ENCODE data around the gene PYY.

PYY gene

DNA sequence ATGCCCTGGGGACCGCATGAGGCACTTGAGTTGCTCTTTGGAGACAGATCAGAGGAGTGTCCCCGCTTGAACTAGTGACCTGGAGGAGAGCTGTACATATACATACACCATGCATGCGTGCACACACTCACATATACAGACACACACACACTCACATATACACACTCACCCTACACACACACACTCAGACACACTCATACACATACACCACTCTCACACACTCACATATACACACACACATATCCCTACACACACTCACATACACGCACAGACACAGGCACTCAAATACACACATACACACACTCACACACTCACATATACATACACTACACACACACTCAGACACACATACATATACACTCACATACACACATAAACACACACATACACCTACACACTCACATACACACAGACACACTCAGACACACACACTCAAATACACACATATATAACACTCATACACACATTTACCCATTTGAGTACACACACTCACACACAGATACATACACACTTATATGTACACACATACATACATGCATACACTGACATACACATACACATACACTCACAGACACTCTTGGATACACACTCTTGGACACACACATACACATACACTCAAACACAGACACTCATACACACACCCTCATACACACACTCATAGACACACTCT, 41.0 kb downstream of the PYY start:
- DNase-seq: no peak

- no peak for DNase-seq
Observed at GRCh38 chr17:43911904-43912303, 41.8 kb downstream of the PYY start.

DNA sequence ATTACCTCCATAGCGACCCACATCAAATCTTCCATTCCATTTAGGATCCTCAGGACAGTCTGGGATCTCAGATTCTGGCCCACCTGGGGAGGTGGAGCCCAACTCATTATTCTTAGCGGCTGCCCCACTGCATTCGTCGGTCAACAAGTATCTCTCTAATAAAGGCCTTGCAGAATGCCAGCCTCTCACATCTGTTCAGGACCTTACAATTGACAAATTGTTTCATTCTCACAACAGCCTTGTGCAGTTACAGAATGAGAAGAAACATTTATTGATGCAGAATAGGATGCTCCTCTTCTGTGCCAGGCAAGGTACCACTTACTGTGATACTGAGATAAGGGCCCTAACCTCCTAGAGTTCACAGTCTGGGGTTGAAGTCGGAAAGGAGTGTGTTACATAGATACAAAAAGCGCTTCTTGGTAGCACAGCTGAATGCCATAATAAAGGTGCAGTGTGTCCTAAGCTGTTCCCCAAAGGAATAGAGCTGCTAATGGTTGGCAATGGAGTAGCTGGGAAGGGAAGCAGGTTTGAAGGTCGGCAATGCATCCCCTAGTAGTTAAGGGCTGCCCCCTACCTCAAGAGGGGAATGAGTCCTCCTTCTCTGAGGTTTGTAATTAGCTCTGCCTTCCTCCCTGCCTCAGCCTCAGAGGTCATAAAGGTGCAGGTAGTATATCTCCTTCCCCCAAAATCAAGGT, 44.1 kb downstream of the PYY start:
- no peak for DNase-seq

DNA sequence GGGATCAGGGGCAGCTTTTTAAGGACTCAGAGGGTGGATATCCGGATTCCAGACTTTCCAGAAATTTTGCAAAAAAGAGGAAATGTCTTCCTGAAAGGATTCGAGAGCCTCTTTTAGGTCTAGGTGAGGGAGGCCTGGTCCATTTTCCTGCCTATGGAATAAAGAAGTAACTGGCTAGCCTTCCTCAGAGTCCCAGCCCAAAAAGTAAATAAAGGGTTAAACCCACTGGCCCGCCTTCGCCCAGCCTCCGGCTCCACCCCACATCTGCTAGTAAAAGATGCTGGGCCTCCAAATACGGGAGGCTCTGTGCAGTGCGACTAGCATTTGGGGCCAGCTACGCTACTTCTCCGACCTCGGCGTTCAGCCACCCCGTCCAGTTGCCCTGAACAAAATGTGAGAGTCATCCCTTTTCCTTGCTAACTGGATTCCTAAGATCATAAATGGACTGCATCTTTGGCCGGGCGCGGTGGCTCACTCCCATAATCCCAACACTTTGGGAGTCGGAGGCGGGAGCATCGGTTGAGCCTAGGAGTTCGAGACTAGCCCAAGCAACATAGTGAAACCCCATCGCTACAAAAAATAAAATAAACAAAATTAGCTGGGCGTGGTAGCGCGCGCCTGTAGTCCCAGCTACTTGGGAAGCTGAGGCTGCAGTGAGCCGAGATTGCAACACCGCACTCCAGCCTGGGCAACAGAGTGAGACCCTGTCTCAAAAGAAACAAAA, 45.6 kb downstream of the PYY start:
- peak; percentile 72 for DNase-seq

GRCh38 chr17:43907425-43907981, 46.2 kb downstream of the PYY start, which contains the start of gene MPP2:
TSS of gene MPP2 (minus strand) at chr17:43907536. CDS start at chr17:43904460, 3,076 bp downstream.
- peak; percentile 68 for DNase-seq

GRCh38 chr17:43906951-43907424, 46.8 kb downstream of the PYY start:
- DNase-seq: no peak

- peak; percentile 62 for DNase-seq
Observed at GRCh38 chr17:43905985-43906852, 47.5 kb downstream of the PYY start.

DNA sequence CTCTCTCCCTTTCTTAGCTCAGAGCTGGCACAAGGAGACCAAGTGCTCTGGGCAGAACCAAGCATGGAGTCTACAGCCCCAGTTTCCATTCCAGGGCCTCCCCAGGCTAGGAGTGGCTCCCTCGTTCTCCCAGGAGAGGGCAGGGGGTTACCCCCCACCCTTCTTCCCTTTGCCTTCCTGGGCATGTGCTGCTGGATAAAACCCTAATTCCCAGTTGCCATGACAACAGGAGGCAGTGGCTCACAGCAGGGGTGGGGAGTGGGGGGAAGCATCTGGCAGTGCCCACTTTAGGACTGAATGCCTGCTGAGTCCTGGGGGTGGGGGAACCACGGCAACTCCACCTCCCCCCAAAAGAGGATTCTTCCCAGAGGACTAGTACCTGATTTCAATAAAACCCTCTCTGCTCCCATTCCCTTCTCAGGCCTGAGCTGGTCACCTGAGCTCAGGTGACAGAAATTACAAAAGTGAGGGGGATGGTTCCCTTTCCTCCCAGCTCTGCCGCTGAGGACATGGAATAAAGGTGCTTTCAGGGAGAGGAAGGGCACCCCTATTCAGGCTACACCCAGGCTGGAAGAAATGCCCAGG, 48.2 kb downstream of the PYY start:
- DNase-seq: no peak

Measured in fibroblast of upper back skin (primary cell).